HCT116 (cell line): ENCODE data around the gene BABAM2.

Experiments used
- CTCF ChIP-seq, 3 experiments: fragments of 200-600 bp in 1 of 3; sonication (generic) in 1 of 3; IDR thresholded peaks in 2 of 3; conservative IDR thresholded peaks in 1 of 3; 2 replicates each; pipeline ENCODE4 v1.5.1; 2012 to 2017; ENCODE audit warnings: low read depth in 2 of 3, low read length in 2 of 3, antibody characterized with exemption in 1 of 3, borderline replicate concordance in 1 of 3, control low read depth in 1 of 3, mild to moderate bottlenecking in 1 of 3, mixed read lengths in 1 of 3, mixed run types in 1 of 3, moderate library complexity in 1 of 3; ENCODE audit not compliant: insufficient read depth in 1 of 3
- EGR1 ChIP-seq: IDR thresholded peaks from 2 replicates; pipeline ENCODE4 v1.6.1; 2012; ENCODE audit warnings: low read depth
- EZH2phosphoT487 ChIP-seq: fragments of 200-600 bp; IDR thresholded peaks from 2 replicates; pipeline ENCODE4 v1.6.1; 2018; ENCODE audit warnings: antibody characterized with exemption, borderline replicate concordance
- TCF7L2 ChIP-seq: IDR thresholded peaks from 2 replicates; pipeline ENCODE4 v1.7.0; 2011; ENCODE audit warnings: borderline replicate concordance, inconsistent platforms; ENCODE audit not compliant: insufficient read depth, insufficient read length; ENCODE audit errors: extremely low read depth
- TF ChIP-seq, protein P1 (sequence below): IDR thresholded peaks from 2 replicates; pipeline ENCODE4 v1.6.1; 2012

GRCh38 chr2:28333606-28334526 lies 443.3 kb downstream of the BABAM2 start:
- TF ChIP-seq TCF7L2: no peak
- TF ChIP-seq EGR1: no peak
- TF ChIP-seq, protein P1, sequence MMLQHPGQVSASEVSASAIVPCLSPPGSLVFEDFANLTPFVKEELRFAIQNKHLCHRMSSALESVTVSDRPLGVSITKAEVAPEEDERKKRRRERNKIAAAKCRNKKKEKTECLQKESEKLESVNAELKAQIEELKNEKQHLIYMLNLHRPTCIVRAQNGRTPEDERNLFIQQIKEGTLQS: no peak
- TF ChIP-seq EZH2phosphoT487: no peak
- no peak for TF ChIP-seq CTCF (IDR thresholded peaks at IDR 0.05 in 2 of 3, conservative IDR thresholded peaks at IDR 0.05 in 1 of 3; ENCODE audit: borderline replicate concordance in 1 of 3, insufficient read depth in 1 of 3, low read depth in 2 of 3, low read length in 2 of 3)
